Osteocyte (in vitro differentiated cells): ENCODE measurements around the gene FAM200C. TPM values are rescaled to one million over a fixed set of nuclear protein-coding genes. Genes with fewer than 3 reads are reported as not detected.

Experiments used
- DNase-seq: peaks from one replicate; pipeline ENCODE4 v3.0.0; 2021; ENCODE audit warnings: mixed read lengths; ENCODE audit not compliant: unreplicated experiment; ENCODE audit errors: extremely low spot score
- H3K27ac Mint-ChIP-seq: one replicate; pipeline ENCODE4 v1.8.0; 2021; ENCODE audit warnings: mild to moderate bottlenecking, mixed read lengths; ENCODE audit not compliant: unreplicated experiment
- H3K27me3 Mint-ChIP-seq: one replicate; pipeline ENCODE4 v1.8.0; 2021; ENCODE audit warnings: mixed read lengths; ENCODE audit not compliant: unreplicated experiment
- H3K36me3 Mint-ChIP-seq: one replicate; pipeline ENCODE4 v1.8.0; 2021; ENCODE audit warnings: mixed read lengths; ENCODE audit not compliant: unreplicated experiment
- H3K4me1 Mint-ChIP-seq: one replicate; pipeline ENCODE4 v1.8.0; 2021; ENCODE audit warnings: mixed read lengths; ENCODE audit not compliant: unreplicated experiment
- H3K4me3 Mint-ChIP-seq: one replicate; pipeline ENCODE4 v1.8.0; 2021; ENCODE audit warnings: mild to moderate bottlenecking, moderate library complexity, mixed read lengths; ENCODE audit not compliant: unreplicated experiment
- H3K9me3 Mint-ChIP-seq: one replicate; pipeline ENCODE4 v1.8.0; 2021; ENCODE audit warnings: mixed read lengths; ENCODE audit not compliant: unreplicated experiment
- CTCF ChIP-seq: fragments of 200-600 bp; sonication (generic); IDR thresholded peaks from 2 replicates; pipeline ENCODE4 v1.5.0; 2021; ENCODE audit warnings: antibody characterized with exemption, mild to moderate bottlenecking, moderate library complexity
- total RNA-seq: library from RNA; stranded (reverse); gene quantifications from 2 replicates; pipeline ENCODE4 v1.2.1, GENCODE V29; 2021

The FAM200C gene
- total RNA-seq, 1 donor from 2014 or later, result 4.3 TPM

GRCh38 chr5:160357861-160358411 lies 41.9 kb downstream of the FAM200C start:
- Mint-ChIP-seq H3K27me3 (no peaks in the 10 kb centered on the region), H3K36me3 (no peaks in the 10 kb centered on the region), H3K27ac (no peak overlapping the region), H3K9me3 (no peaks in the 10 kb centered on the region), H3K4me1 (peaks cover 11% of the 10 kb centered on the region), H3K4me3 (no peak overlapping the region)
- no peak for DNase-seq
- no peak for TF ChIP-seq CTCF

- H3K36me3 Mint-ChIP-seq, result no peaks in the 10 kb centered on the region
- H3K27me3 Mint-ChIP-seq, result no peaks in the 10 kb centered on the region
- H3K4me3 Mint-ChIP-seq, result no peak overlapping the region
- H3K9me3 Mint-ChIP-seq, result no peaks in the 10 kb centered on the region
- DNase-seq, result no peak
- no peak for TF ChIP-seq CTCF
- peaks cover 9% of the 10 kb centered on the region for H3K4me1 Mint-ChIP-seq
- no peak overlapping the region for H3K27ac Mint-ChIP-seq
These were observed 42.5 kb downstream of the FAM200C start for GRCh38 chr5:160357394-160357793.

- TF ChIP-seq CTCF, result no peak
- H3K27ac Mint-ChIP-seq, result no peak overlapping the region
- no peak for DNase-seq
- no peaks in the 10 kb centered on the region for H3K36me3 Mint-ChIP-seq
- no peaks in the 10 kb centered on the region for H3K27me3 Mint-ChIP-seq
- no peaks in the 10 kb centered on the region for H3K9me3 Mint-ChIP-seq
- H3K4me1 Mint-ChIP-seq, result peaks cover 9% of the 10 kb centered on the region
- no peak overlapping the region for H3K4me3 Mint-ChIP-seq
These were observed 43.1 kb downstream of the FAM200C start for GRCh38 chr5:160356550-160357347.

GRCh38 chr5:160354666-160355065 lies 45.2 kb downstream of the FAM200C start:
- TF ChIP-seq CTCF, result no peak
- Mint-ChIP-seq H3K9me3 (no peaks in the 10 kb centered on the region), H3K4me1 (peaks cover 4% of the 10 kb centered on the region), H3K27ac (no peak overlapping the region), H3K36me3 (no peaks in the 10 kb centered on the region), H3K27me3 (no peaks in the 10 kb centered on the region), H3K4me3 (no peak overlapping the region)
- DNase-seq, result no peak

- H3K27ac Mint-ChIP-seq, result no peak overlapping the region
- H3K27me3 Mint-ChIP-seq, result no peaks in the 10 kb centered on the region
These were observed 46.5 kb downstream of the FAM200C start for GRCh38 chr5:160353379-160353778.

More at GRCh38 chr5:160353379-160353778, 46.5 kb downstream of the FAM200C start:
- DNase-seq, result no peak
- Mint-ChIP-seq H3K36me3 (no peaks in the 10 kb centered on the region), H3K4me1 (no peaks in the 10 kb centered on the region), H3K9me3 (no peaks in the 10 kb centered on the region), H3K4me3 (no peak overlapping the region)
- no peak for TF ChIP-seq CTCF
